Measurements from ENCODE around the gene GLCCI1.
A peak's percentile ranks its signal among the peaks of the same experiment; 100 is the strongest.

Gene GLCCI1

GRCh38 chr7:7943951-7944350, 24.6 kb upstream of the GLCCI1 start:
- no peak for TF ChIP-seq CTCF (conservative IDR thresholded peaks at IDR 0.05; ENCODE audit: low read depth, low read length)
- H3K4me3 ChIP-seq (ENCODE audit: low read depth, low read length): no peak overlapping the region
- DNase-seq (ENCODE audit: low read depth): no peak

- no peak for TF ChIP-seq CTCF (conservative IDR thresholded peaks at IDR 0.05; ENCODE audit: low read depth, low read length)
- DNase-seq (ENCODE audit: low read depth): peak; percentile 4
- no peak overlapping the region for H3K4me3 ChIP-seq (ENCODE audit: low read depth, low read length)
Observed at GRCh38 chr7:7944619-7945282, 23.8 kb upstream of the GLCCI1 start.

GRCh38 chr7:7946486-7946885, 22.1 kb upstream of the GLCCI1 start:
- no peak for DNase-seq (ENCODE audit: low read depth)
- no peak for TF ChIP-seq CTCF (conservative IDR thresholded peaks at IDR 0.05; ENCODE audit: low read depth, low read length)
- no peak overlapping the region for H3K4me3 ChIP-seq (ENCODE audit: low read depth, low read length)

- no peak for DNase-seq (ENCODE audit: low read depth)
- TF ChIP-seq CTCF (conservative IDR thresholded peaks at IDR 0.05; ENCODE audit: low read depth, low read length): no peak
Observed at GRCh38 chr7:7948232-7948631, 20.4 kb upstream of the GLCCI1 start.

GRCh38 chr7:7953806-7954205, 14.8 kb upstream of the GLCCI1 start:
- DNase-seq (ENCODE audit: low read depth): no peak
- H3K4me3 ChIP-seq (ENCODE audit: low read depth, low read length): no peak overlapping the region
- TF ChIP-seq CTCF (conservative IDR thresholded peaks at IDR 0.05; ENCODE audit: low read depth, low read length): no peak

More at GRCh38 chr7:7948232-7948631, 20.4 kb upstream of the GLCCI1 start:
- no peak overlapping the region for H3K4me3 ChIP-seq (ENCODE audit: low read depth, low read length)

GRCh38 chr7:7956531-7957128, 12.0 kb upstream of the GLCCI1 start:
- H3K4me3 ChIP-seq (ENCODE audit: low read depth, low read length): no peak overlapping the region
- TF ChIP-seq CTCF (conservative IDR thresholded peaks at IDR 0.05; ENCODE audit: low read depth, low read length): no peak
- peak; percentile 52 for DNase-seq (ENCODE audit: low read depth)

GRCh38 chr7:7957513-7957912, 11.1 kb upstream of the GLCCI1 start:
- TF ChIP-seq CTCF (conservative IDR thresholded peaks at IDR 0.05; ENCODE audit: low read depth, low read length): no peak
- no peak overlapping the region for H3K4me3 ChIP-seq (ENCODE audit: low read depth, low read length)
- no peak for DNase-seq (ENCODE audit: low read depth)

All from choroid plexus epithelial cell (primary cell).